ENCODE measurements around the gene EYA2.

Gene EYA2

DNA sequence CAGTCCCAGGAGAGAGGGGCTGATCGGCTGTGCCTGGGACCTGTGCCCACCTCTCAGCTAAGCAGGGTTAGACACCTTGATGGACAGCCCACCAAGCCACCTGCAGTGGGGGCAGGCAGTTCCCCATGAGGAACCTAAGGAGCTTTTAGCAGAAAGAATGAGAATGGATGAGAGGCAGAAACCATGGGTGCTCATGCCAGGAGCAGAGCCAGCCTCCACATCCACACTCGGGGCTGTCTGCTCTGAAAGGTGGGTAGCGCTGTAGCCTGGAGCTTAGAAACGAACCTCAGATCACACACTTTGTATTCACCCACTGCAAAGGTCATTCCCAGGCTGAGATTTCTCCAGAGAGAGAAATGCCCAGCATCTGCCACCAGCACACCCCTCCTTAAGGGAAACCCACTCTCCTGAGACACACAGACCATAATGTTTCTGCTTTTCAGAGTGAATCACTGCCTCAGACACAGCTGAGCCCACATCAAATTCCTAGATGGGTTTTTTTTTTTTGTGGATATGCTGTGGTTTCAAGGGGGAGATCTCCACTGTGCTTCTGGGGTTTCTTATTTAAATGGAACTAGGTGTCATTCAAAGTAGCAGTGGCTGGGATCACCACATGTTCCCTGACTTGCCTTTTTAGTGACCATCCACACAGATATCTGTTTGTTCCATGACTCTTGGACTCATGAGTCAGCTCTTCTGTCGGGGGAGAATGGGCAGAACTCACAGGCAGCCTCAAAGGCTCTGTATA, 218.9 kb downstream of the EYA2 start:
- no peak overlapping the region for H3K4me3 ChIP-seq (IDR thresholded peaks at IDR 0.05; ENCODE audit: insufficient read depth, low read depth, low read length)
- no peak overlapping the region for H2AFZ ChIP-seq (ENCODE audit: low read depth)
- H3K9ac ChIP-seq: no peak overlapping the region
- H3K27me3 ChIP-seq (ENCODE audit: insufficient read depth, low read depth): no peaks in the 10 kb centered on the region
- H3K79me2 ChIP-seq (ENCODE audit: insufficient read depth, low read depth): no peaks in the 10 kb centered on the region
- H4K20me1 ChIP-seq (ENCODE audit: insufficient read depth): no peaks in the 10 kb centered on the region
- no peak overlapping the region for H3K4me2 ChIP-seq
- TF ChIP-seq, protein P1, sequence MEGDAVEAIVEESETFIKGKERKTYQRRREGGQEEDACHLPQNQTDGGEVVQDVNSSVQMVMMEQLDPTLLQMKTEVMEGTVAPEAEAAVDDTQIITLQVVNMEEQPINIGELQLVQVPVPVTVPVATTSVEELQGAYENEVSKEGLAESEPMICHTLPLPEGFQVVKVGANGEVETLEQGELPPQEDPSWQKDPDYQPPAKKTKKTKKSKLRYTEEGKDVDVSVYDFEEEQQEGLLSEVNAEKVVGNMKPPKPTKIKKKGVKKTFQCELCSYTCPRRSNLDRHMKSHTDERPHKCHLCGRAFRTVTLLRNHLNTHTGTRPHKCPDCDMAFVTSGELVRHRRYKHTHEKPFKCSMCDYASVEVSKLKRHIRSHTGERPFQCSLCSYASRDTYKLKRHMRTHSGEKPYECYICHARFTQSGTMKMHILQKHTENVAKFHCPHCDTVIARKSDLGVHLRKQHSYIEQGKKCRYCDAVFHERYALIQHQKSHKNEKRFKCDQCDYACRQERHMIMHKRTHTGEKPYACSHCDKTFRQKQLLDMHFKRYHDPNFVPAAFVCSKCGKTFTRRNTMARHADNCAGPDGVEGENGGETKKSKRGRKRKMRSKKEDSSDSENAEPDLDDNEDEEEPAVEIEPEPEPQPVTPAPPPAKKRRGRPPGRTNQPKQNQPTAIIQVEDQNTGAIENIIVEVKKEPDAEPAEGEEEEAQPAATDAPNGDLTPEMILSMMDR (conservative IDR thresholded peaks at IDR 0.05; ENCODE audit: low read depth, low read length): no peak
- H3K27ac ChIP-seq: no peak overlapping the region
- no peaks in the 10 kb centered on the region for H3K4me1 ChIP-seq (ENCODE audit: low read depth, poor library complexity, severe bottlenecking)
- H3K36me3 ChIP-seq (ENCODE audit: insufficient read depth): peaks cover 9% of the 10 kb centered on the region; the same call in 1 of the 2 replicates

DNA sequence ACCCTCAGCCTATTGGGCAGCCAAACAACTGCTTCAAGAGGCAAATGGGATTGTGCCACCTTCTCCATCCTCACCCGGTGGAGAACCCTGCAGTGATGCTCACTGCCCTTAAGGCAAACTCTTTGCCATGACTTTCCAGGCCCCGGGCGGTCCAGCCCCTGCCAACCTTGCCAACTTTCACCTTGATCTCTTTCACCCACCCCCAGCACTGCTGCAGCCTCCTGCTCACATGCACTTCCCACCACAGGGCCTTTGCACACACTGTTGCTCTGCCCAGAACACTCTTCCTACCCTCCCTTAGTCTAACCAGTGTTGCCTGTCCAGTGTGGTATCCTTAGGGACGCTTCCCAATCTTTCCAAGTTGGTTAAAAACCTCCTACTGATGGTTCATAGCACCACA, 221.1 kb downstream of the EYA2 start:
- TF ChIP-seq, protein P1 (conservative IDR thresholded peaks at IDR 0.05; ENCODE audit: low read depth, low read length): no peak
- no peaks in the 10 kb centered on the region for H3K4me1 ChIP-seq (ENCODE audit: low read depth, poor library complexity, severe bottlenecking)
- H4K20me1 ChIP-seq (ENCODE audit: insufficient read depth): no peaks in the 10 kb centered on the region
- H3K79me2 ChIP-seq (ENCODE audit: insufficient read depth, low read depth): no peaks in the 10 kb centered on the region
- peaks cover under 1% of the 10 kb centered on the region; the same call in 1 of the 2 replicates for H3K36me3 ChIP-seq (ENCODE audit: insufficient read depth)
- H2AFZ ChIP-seq (ENCODE audit: low read depth): no peak overlapping the region
- H3K4me2 ChIP-seq: no peak overlapping the region
- no peak overlapping the region for H3K27ac ChIP-seq
- no peak overlapping the region for H3K9ac ChIP-seq
- H3K27me3 ChIP-seq (ENCODE audit: insufficient read depth, low read depth): no peaks in the 10 kb centered on the region
- no peak overlapping the region for H3K4me3 ChIP-seq (IDR thresholded peaks at IDR 0.05; ENCODE audit: insufficient read depth, low read depth, low read length)

DNA sequence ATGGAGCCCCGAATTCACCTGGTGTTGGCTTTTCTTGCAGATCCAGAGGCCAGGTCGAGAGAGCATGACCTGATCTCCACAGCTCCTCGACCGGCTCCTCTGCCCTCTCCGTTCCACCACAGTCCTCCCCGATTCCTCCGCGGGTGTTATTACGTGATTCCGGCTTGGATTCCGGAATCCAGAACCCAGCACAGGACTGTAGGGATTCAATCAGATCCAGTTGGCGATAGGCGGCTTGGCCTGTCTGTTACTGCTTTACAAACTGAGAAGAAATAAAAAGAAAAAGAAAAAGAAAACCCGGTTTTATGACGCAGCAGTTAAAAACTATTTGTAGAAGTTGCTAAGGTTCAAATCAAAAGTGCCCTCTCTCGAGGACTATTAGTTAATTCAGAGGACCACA, 222.7 kb downstream of the EYA2 start:
- no peaks in the 10 kb centered on the region for H3K36me3 ChIP-seq (ENCODE audit: insufficient read depth)
- H4K20me1 ChIP-seq (ENCODE audit: insufficient read depth): no peaks in the 10 kb centered on the region
- TF ChIP-seq, protein P1 (conservative IDR thresholded peaks at IDR 0.05; ENCODE audit: low read depth, low read length): no peak
- no peak overlapping the region for H3K4me2 ChIP-seq
- H3K27ac ChIP-seq: no peak overlapping the region
- H3K79me2 ChIP-seq (ENCODE audit: insufficient read depth, low read depth): no peaks in the 10 kb centered on the region
- no peak overlapping the region for H3K4me3 ChIP-seq (IDR thresholded peaks at IDR 0.05; ENCODE audit: insufficient read depth, low read depth, low read length)
- no peaks in the 10 kb centered on the region for H3K4me1 ChIP-seq (ENCODE audit: low read depth, poor library complexity, severe bottlenecking)
- H2AFZ ChIP-seq (ENCODE audit: low read depth): no peak overlapping the region
- H3K27me3 ChIP-seq (ENCODE audit: insufficient read depth, low read depth): no peaks in the 10 kb centered on the region
- H3K9ac ChIP-seq: no peak overlapping the region

DNA sequence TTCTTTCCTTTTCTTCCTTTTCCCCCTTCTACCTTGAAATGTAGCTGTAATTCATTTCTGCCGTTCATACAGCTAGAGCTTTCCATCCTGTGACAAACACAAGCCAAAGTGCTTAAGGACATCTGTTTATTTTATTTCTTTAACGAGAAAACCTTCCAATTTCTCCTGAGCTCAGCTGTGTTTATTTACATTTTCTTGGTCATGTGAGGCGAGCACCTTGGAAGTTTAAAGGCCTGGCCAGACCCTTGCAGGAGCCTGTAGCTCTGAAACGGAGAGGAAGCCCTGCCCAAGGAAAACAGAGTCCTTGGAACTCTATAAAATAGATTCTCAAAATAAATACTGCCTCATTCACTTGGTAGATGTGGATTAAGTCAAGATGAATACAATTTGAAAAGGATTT, 223.1 kb downstream of the EYA2 start:
- Histone ChIP-seq H4K20me1 (ENCODE audit: insufficient read depth) (no peaks in the 10 kb centered on the region), H3K4me3 (IDR thresholded peaks at IDR 0.05; ENCODE audit: insufficient read depth, low read depth, low read length) (no peak overlapping the region), H3K27ac (no peak overlapping the region), H3K36me3 (ENCODE audit: insufficient read depth) (no peaks in the 10 kb centered on the region), H3K79me2 (ENCODE audit: insufficient read depth, low read depth) (no peaks in the 10 kb centered on the region), H2AFZ (ENCODE audit: low read depth) (no peak overlapping the region), H3K27me3 (ENCODE audit: insufficient read depth, low read depth) (no peaks in the 10 kb centered on the region), H3K9ac (no peak overlapping the region), H3K4me2 (no peak overlapping the region), H3K4me1 (ENCODE audit: low read depth, poor library complexity, severe bottlenecking) (no peaks in the 10 kb centered on the region)
- TF ChIP-seq, protein P1 (conservative IDR thresholded peaks at IDR 0.05; ENCODE audit: low read depth, low read length): no peak

Measured in KMS-11 (cell line).